H1 (cell line): ENCODE data around the gene BLNK.

ENCODE experiments used
- POLR2A ChIP-seq, 2 experiments: IDR thresholded peaks; 1 replicate in 1 of 2; 2 replicates in 1 of 2; pipeline ENCODE4 v1.6.1; 2011; ENCODE audit warnings: low read depth in 2 of 2, low read length in 2 of 2, mild to moderate bottlenecking in 2 of 2; ENCODE audit errors: control extremely low read depth in 1 of 2
- TF ChIP-seq, protein P1 (sequence below), 3 experiments: IDR thresholded peaks; 1 replicate in 2 of 3; 2 replicates in 1 of 3; pipeline versions ENCODE4 v1.5.1 to v1.6.1; 2011; ENCODE audit warnings: low read length in 3 of 3, mild to moderate bottlenecking in 3 of 3, inconsistent platforms in 2 of 3, low read depth in 1 of 3, moderate library complexity in 1 of 3; ENCODE audit not compliant: insufficient read depth in 1 of 3; ENCODE audit errors: control extremely low read depth in 1 of 3

DNA sequence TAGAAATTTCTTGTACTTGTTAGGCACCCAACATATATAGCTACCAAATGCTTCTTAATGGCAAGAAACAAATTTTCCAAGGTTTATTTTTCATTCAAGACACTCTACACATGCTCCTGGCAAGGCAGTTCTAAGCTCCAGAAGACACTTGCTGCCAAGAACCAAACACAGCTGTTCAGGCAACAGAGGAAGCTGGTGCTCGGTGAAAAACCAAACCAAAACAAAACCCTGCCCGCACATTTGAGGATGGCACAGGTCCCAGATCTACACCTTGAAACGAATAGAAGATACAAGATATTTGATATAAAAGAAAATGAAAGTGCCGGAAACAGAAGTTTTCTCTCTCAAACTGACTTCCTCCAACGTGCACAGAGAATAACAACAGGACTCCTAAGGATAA lies 28.0 kb upstream of the BLNK start:
- TF ChIP-seq, protein P1, sequence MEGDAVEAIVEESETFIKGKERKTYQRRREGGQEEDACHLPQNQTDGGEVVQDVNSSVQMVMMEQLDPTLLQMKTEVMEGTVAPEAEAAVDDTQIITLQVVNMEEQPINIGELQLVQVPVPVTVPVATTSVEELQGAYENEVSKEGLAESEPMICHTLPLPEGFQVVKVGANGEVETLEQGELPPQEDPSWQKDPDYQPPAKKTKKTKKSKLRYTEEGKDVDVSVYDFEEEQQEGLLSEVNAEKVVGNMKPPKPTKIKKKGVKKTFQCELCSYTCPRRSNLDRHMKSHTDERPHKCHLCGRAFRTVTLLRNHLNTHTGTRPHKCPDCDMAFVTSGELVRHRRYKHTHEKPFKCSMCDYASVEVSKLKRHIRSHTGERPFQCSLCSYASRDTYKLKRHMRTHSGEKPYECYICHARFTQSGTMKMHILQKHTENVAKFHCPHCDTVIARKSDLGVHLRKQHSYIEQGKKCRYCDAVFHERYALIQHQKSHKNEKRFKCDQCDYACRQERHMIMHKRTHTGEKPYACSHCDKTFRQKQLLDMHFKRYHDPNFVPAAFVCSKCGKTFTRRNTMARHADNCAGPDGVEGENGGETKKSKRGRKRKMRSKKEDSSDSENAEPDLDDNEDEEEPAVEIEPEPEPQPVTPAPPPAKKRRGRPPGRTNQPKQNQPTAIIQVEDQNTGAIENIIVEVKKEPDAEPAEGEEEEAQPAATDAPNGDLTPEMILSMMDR (IDR thresholded peaks at IDR 0.05; ENCODE audit: control extremely low read depth in 1 of 3, insufficient read depth in 1 of 3, low read depth in 1 of 3, low read length in 3 of 3), result no peak
- no peak for TF ChIP-seq POLR2A (IDR thresholded peaks at IDR 0.05; ENCODE audit: control extremely low read depth in 1 of 2, low read depth in 2 of 2, low read length in 2 of 2)
